IPS DF 4.7 (cell line): ENCODE data around the gene ZNF586.
"Not testable (repeated sequence)": the region's sequence is repeated elsewhere in the genome, so short reads cannot be mapped to it uniquely, and the experiment has no call there.

ENCODE experiments used
- DNase-seq: peaks from one replicate; pipeline ENCODE4 v3.0.0-alpha.2; 2013; ENCODE audit warnings: low spot score; ENCODE audit errors: extremely low read depth

ZNF586 gene

DNA sequence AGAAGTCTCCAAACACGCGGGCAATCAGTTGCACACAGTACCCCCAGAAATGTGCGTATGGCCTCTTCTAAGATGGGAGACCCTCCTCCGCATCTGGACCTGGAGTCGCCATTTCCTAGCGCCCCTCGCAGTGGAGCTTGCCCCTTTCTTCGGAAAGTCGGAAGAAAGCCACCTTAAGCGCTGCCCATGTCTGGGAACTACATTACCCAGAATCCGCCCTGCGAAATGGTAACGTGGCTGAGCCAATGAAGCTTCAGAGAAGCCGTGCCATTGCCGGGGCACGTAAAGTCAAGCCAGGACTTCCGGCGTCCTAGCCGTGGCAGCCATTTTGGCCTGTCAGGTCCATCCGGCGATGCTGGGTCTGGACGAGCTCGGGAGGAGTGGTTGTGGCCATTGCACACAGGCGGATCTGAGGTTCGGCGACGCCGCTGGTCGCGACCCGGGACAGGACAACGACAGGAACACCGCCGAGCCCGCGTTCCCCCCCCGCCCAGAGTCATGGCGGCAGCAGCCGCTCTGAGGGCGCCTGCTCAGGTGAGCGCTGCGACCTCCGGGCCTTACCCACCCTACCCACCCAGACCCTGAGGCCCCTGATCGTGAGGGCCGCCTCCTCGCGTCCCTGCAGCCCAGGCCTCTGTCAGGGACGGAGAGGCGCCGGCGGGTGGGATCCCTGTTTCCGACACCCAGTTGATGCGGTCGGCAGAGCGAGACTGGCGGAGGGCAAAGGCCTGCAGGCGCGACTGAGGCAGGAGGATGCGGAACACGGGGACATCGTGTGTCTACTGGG is at the start of gene ZNF586:
TSS of gene ZNF586 (plus strand) at position 332 of the 787 bp plus-strand sequence. CDS start at position 499, 167 bp downstream.
- peak; percentile 95 for DNase-seq

DNA sequence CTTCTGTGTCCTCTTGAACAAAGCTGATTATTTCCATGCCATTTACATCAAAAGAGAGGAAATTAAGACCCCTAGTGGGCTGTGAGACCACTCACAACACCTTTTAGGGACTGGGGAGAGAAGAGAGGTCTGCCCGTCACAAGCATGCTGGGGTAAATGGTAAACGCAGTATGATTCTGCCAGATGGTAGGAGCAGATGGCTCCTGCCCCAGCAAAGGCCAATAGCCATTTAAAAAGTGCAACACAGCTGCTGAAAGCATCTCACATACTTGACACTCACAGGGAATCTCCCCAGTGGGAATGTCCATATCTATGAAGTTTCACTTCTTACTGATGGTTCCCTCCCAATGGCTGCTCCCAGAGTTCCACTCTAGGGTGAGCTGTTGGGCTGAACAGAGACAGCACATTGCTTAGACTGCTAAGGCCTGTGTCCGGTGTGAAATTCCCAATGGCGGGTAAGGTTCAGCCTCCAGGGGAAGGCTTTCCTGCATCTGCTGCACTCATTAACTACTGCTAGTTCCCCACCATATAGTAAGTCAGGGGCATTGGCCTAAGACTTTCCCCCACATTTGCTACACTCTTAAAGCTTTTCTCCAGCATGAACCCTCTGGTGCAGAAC is 49.5 kb upstream of the ZNF586 start:
- no peak for DNase-seq

DNA sequence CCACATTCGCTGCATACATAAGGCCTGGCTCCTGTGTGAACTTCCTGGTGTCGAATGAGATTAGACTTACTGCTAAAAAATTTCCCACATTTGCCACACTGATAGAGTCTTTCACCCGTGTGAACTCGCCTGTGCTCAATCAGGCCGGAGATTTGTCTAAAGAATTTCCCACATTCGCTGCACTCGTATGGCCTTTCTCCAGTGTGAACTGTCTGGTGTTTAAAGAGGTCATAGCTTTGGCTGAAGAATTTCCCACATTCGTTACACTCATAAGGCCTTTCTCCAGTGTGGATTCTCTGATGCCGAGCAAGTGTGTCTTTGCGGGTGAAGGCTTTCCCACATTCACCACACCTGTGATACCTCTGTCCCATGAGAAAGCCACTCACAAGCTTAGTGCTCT is 48.6 kb upstream of the ZNF586 start:
- DNase-seq: no peak

DNA sequence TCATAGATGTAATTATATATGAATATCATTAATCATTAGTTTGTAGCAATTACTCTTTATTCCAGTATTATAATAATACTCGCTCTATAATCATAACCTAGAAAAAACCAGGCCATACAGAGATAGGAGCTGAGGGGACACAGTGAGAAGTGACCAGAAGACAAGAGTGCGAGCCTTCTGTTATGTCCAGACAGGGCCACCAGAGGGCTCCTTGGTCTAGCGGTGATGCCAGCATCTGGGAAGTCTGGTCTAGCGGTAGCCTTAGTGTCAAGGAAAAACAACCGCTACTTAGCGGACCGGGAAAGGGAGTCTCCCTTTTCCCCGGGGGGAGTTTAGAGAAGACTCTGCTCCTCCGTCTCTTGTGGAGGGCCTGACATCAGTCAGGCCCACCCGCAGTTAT is 31.2 kb upstream of the ZNF586 start:
- DNase-seq: not testable (repeated sequence)

DNA sequence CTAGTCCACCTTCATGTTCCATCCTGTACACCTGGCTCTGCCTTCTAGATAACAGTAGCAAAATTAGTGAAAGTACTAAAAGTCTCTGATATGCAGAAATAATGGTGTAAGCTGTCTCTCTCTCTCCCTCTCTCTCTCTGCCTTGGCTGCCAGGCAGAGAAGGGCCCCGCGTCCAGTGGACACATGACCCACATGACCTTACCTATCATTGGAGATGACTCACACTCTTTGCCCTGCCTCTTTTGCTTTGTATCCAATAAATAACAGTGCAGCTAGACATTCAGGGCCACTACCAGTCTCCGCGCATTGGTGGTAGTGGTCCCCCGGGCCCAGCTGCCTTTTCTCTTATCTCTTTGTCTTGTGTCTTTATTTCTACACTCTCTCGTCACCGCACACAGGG is 30.7 kb upstream of the ZNF586 start:
- DNase-seq: not testable (repeated sequence)

DNA sequence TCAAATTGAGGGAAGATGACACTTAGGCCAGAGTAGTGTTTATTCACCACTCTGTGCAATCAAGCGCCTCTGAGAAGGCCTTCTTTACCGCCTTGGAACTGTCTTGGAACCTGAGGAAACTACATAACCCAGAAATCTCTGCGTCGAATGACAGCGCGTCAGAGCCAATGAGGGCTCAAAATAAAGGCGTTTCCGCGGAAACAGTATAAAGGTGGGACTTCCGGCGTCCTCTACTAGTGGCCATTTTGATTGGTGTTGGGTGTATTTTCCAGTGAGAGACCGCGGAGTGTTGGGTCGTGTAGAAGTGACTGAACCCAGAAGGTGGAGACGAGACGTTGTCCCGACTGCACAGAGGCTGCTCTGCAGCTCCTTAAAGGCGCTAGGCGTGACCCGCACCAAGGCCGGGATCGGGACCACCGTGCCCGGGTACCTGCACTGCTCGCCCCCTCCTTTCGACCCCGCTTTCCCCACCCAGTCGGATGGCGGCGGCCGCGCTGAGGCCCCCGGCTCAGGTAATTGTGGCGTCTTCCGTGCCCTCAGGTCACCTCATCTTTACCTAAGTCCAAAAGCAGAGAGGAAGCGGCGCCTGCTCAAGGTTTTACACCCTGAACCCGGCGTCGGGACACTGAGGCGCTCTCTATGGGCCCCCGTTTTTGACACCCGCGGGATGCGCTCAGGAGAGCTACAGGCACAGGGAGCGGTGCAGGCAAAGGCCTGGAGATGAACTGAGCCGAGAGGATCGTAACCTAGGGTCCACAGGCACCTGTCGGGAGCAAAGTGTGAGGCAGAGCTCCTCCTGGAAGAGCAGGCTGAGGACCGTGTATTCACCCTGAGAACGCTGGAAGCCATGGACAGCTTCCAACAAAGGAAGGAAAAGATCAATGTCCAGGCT is 22.6 kb upstream of the ZNF586 start, which contains the start of gene ZNF776:
TSS of gene ZNF776 (plus strand) at position 236 of the 892 bp plus-strand sequence. CDS start at position 480, 244 bp downstream.
- DNase-seq: peak; percentile 90

DNA sequence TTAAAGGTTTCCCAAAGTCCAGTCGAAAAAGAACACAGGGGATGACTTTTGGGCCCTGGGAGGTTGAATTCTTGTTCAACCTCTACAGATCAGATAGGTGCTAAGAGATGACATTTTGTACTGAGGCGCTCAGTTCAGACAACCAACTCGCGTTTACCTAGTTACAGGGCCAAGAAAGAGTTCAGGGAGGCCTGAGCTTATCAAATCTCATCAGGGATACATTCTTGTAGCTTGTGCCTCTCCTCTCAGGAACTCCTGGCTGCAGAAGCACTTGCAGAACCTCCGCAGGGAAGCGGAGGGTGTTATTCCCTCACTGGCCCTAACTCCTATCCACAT is 22.0 kb upstream of the ZNF586 start:
- DNase-seq: no peak

DNA sequence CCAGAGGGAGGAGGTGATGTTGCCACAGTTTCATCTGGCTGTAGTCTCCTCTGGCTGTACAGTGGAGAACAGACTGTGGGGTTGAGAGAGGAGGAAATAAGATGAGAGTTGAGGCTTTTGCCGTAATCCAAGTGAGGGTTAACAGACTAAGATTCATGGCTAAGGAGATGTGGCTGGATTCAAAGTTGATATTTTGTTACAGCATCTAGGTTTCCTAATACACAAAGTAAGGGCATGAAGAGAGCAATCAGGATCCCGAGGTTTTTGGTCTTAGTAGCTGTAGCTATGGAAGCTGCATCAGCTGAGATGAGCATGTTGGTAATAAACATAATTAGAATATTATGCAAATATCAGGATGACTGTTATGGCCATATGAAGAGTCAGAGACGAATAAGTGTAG is 21.4 kb upstream of the ZNF586 start:
- DNase-seq: no peak

DNA sequence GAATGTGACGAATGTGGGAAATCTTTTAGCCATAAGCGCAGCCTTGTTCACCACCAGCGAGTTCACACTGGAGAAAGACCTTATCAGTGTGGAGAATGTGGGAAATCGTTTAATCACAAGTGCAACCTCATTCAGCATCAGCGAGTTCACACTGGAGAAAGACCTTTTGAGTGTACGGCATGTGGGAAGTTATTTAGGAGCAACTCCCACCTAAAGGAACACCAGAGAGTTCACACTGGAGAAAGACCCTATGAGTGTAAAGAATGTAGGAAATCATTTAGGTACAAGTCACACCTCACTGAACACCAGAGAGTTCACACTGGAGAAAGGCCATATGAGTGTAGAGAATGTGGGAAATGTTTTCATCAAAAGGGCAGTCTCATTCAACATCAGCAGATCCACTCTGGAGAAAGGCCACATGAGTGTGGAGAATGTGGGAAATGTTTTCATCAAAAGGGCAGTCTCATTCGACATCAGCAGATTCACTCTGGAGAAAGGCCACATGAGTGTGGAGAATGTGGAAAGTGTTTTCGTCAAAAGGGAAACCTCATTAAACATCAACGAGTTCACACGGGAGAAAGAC is 15.3 kb upstream of the ZNF586 start:
- DNase-seq: no peak

DNA sequence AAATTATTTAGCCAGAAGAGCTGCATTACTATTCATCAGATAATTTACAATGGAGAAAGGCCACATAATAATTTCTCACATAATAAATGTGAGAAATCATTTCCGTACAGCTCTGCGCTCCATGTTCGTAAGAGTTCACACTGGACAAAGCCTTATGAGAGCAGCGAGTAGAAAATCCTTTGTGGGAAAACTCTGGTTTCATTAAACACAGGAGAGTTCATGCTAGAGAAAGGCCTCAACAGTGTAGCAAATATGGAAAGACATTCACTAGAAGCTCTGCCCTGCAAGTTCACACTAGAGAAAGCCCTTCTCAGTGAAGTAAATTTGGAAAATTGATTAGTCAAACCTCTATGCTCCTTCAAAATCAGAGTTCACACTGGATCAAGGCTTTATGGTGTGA is 14.4 kb upstream of the ZNF586 start:
- DNase-seq: no peak

DNA sequence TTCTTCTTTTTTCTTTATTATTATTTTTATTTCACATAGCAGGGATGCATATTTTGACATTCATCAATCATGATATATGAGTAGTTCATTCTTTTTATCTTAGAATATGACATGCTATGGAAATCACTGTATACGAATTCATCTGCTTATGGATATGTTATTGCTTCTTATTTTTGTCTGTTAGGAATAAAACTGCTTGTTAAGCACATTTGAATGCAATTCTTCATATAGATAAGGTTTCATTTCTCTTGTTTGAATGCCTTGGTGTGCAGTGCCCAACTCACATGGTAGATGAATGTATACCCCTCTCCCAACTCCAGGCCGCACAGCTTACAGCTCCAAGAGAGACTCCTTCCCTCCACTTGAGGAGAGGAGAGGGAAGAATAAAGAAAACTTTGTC is 11.5 kb upstream of the ZNF586 start:
- DNase-seq: no peak

DNA sequence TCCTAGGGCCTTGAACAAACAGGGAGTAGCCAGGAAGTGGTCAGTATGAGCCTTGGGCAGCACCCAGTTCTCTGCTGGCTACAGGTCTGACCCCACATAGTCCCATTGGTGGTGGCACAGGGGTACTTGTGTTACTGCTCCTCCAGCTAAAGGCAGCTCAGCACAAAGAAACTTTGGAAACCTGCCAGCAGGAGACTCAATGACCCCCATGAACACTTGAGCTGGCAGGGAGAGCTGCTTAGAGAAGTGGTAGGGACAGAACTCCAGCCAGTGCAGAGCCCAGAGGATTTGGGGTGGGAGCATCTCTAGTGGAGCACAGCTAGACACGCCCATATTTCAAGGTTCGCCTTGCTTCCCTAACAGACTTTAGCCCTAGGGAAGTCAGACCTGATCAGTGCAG is 10.4 kb upstream of the ZNF586 start:
- no peak for DNase-seq

DNA sequence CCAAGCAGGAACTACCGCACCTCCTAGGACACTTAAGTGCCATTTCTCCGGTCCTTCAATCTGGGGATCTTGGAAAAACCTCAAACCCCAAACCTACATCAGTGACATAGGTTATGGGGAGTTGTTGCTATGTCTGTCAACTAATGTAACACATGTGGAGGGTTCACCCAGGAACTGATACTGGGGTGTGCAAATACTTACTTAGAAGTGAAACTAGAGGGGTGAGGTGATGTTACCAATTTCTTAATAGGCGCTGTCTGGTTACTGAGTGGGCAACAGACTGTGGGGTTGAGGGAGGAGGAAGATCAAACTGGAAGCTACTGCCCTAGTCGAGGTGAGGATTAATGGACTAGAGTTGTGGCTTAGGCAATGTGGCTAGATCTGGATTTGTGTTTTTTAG is 1.9 kb downstream of the ZNF586 start:
- DNase-seq: no peak

DNA sequence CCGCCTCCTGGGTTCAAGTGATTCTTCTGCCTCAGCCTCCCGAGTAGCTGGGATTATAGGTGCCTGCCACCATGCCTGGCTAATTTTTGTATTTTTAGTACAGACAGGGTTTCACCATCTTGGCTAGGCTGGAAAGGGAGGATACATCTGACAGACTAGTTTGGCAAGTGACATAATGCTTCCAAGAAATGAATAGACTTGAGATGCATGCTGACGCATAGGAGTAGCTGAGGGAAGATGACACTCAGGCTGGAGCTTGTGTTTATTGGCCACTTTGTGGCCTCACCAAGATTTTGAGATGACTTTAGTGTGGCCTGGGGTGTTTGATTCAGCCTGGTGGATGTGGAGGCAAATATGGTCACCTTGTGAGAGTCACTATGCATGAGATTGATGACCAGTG is 4.0 kb downstream of the ZNF586 start:
- DNase-seq: no peak

DNA sequence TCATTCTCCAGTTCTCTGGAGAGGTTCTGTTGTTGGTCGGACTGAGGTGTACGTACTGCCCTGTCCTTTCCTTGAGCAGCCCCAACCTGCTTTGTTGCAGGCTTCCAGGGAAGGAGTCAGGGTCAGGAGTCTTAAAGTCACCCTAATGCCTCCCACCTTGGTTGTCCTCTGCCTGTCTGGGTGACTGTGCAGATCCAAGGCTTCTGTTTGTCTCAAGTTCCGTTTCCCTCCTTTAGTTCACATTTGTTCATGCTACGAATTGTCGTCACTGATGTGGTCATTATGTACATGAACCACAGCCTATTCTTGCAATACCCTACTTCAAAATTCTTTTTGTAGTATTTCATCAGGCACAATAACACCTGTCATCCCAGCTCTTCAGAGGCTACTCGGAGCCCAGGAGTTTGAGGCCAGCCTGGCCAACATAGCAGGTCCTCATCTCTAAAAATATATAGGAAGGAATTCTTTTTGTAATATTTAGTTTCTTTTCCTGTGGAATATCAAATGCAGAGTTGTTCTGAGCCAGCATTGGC is 7.4 kb downstream of the ZNF586 start:
- no peak for DNase-seq

DNA sequence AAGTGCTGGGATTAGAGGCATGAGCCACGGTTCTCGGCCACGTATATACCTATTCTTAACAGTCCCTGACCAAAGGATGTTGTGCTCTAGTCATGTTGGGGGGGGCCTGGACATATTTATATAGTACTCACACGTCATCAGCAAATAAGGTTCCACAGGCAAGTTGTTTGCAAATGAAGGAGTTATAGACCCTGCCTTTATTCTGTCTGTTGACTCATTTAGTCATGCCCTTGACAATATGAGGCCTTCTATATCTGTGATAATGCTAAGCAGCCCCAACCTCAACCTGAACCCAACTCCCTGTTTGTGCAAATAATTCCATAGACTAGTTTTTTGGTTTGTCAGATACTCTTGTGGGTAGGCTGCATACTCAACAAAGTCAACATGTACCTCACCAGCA is 8.9 kb downstream of the ZNF586 start:
- DNase-seq: no peak

DNA sequence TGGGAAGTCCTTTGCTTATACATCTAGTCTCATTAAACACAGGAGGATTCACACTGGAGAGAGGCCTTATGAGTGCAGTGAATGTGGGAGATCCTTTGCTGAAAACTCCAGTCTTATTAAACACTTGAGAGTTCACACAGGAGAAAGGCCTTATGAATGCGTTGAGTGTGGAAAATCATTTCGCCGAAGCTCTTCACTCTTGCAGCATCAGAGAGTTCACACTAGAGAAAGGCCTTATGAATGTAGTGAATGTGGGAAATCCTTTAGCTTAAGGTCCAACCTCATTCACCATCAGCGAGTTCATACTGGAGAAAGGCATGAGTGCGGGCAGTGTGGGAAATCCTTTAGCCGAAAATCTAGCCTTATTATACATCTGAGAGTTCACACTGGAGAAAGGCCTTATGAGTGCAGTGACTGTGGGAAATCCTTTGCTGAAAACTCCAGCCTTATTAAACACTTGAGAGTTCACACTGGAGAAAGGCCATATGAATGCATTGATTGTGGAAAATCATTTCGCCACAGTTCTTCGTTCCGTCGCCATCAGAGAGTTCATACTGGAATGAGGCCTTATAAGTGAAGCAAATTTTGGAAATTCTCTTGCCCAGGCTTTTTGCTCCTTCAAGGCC is 9.9 kb downstream of the ZNF586 start:
- no peak for DNase-seq

DNA sequence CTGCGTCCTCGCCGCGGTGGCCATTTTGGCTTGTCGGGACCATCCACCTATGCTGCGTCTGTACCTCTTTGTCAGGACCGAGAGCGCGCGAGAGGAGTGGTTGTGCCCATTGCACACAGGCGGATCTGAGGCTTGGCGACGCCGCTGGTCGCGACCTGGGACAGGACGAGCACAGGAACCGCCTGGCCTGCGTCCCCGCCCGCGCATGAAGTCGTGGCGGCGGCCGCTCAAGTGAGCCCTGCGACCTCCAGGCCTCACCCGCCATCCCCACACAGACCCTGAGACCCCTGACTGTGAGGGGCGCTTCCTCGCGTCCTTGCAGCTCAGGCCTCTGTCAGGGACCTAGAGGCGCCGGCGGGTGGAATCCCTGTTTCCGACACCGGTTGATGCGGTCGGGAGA is 16.8 kb downstream of the ZNF586 start:
- DNase-seq: no peak

DNA sequence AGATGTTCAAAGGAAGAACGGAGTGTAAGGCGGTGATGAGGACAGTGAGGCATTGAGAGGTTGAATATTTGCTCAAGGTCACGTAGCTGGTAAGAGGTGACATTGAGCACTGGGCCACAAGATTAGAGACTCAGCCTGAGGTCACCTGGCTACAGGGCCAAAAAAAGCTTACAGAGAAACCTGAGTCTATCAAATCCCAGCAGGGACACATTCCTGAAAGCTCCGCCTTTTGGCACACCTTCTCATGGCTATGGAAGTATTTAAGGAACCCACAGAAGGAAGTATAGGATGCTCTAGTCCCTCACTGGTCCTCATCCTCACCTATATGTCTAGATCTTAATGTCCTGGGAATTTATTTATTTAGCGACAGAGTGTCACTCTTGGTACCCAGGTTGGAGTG is 17.4 kb downstream of the ZNF586 start:
- no peak for DNase-seq

DNA sequence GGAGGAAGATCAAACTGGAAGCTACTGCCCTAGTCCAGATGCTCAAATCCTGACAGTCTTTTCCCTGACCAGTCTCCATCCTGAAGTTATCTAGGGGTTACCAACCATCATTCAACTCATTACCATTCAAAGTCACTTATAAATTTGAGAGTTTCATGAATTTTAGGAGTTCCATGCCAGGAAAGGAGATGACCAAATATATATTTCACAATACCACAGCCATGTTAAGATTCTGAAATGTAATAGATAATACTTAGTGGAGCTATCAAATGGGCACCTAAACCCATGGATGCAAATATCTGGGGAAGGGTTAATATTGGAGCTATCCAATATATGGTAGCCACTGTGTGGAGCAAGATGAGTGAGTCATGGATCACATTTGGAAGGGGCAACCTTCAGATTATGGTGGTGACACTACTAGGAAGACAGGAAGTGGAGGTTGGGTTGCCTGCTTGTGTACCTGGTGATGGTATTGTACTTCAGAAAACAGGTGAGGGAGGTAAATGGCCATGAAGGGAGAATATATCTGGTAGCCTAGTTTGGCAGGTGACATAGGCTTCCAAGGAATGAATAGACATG is 18.7 kb downstream of the ZNF586 start:
- no peak for DNase-seq

DNA sequence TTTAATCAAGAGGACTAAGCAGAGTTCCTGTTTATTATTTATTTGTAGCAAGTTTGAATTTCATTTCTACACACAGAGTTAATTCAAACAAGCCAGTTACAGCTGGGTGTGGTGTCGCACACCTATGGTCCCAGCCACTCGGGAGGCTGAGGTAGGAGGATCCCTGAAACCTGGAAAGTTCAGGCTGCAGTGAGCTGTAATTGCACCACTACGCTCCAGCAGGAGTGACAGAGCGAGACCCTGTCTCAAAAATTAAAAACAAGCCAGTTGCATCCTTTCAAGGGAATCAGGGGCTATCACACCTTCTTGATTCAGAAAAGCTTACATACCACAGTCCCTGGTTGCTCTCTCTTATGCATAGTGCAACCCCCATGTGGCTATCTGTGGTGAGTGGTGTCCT is 19.8 kb downstream of the ZNF586 start:
- DNase-seq: no peak
